ENCODE results near the gene TMEM59L. TPM values are rescaled to one million over a fixed set of nuclear protein-coding genes. Genes with fewer than 3 reads are reported as not detected.

The TMEM59L gene
- total and polyA plus RNA-seq, 2 of the 13 experiments (the other 11 are each of a cell fraction or from before 2014, with no cell fraction given) = 0.97 to 5.5 TPM

DNA sequence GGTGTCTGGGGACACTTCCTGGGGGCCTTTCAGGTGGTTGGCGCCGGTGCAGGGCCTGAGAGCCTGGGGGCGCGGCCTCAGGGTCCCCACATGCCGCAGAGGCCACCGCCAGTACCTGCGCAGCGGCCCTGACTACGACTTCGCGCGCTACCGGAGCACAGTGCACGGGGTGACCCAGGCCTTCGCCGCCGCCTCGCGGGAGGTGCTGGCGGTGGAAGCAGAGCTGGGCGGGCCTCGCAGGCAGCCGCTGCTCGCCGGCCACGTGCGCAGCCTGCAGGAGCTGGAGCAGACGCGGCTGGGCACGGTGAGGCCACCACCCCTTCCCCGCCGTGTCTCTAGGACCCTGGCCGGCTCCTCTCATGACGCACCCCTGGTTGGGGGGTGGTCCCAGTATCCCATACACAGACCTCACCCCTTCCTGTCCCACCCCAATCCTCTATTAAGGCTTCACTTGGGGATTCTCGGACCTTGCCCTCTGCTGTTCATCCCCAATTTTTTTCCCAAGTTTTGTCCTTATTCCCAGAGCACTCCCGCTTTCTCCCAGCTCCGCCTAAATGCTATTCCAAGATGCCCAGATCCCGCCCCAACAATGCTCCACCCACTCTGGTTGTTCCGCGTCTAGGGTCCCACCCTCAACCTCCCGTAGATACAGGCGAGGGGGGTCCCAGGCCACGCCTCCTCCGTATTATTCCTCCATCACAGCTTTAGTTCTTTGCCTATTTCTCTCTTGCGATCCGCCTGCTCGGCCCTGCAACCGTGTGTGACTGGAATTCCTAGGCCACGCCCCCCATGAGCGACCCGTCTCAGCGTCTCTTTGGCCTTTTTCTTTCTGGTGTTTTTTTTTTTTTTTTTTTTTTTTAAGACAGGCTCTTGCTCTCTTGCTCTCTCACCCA is 23.0 kb upstream of the TMEM59L start (continued):
- TF ChIP-seq, protein P1, sequence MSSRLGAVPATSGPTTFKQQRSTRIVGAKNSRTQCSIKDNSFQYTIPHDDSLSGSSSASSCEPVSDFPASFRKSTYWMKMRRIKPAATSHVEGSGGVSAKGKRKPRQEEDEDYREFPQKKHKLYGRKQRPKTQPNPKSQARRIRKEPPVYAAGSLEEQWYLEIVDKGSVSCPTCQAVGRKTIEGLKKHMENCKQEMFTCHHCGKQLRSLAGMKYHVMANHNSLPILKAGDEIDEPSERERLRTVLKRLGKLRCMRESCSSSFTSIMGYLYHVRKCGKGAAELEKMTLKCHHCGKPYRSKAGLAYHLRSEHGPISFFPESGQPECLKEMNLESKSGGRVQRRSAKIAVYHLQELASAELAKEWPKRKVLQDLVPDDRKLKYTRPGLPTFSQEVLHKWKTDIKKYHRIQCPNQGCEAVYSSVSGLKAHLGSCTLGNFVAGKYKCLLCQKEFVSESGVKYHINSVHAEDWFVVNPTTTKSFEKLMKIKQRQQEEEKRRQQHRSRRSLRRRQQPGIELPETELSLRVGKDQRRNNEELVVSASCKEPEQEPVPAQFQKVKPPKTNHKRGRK (CRISPR knock-in tag; IDR thresholded peaks at IDR 0.05) = no peak; the same call in 1 of the 2 replicates
- TF ChIP-seq, protein P2, sequence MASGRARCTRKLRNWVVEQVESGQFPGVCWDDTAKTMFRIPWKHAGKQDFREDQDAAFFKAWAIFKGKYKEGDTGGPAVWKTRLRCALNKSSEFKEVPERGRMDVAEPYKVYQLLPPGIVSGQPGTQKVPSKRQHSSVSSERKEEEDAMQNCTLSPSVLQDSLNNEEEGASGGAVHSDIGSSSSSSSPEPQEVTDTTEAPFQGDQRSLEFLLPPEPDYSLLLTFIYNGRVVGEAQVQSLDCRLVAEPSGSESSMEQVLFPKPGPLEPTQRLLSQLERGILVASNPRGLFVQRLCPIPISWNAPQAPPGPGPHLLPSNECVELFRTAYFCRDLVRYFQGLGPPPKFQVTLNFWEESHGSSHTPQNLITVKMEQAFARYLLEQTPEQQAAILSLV (CRISPR knock-in tag; IDR thresholded peaks at IDR 0.05; ENCODE audit: borderline replicate concordance) = peak; percentile 93; the same call in 1 of the 2 replicates
- TF ChIP-seq KDM5A (IDR thresholded peaks at IDR 0.05; ENCODE audit: borderline replicate concordance, low read length) (no peak), ZNF83 (CRISPR knock-in tag; IDR thresholded peaks at IDR 0.05; ENCODE audit: borderline replicate concordance) (peak; percentile 54; the same call in 1 of the 2 replicates), ZNF720 (CRISPR knock-in tag; IDR thresholded peaks at IDR 0.05) (no peak), ZNF460 (CRISPR knock-in tag; IDR thresholded peaks at IDR 0.05; ENCODE audit: borderline replicate concordance) (no peak), STAG1 (CRISPR knock-in tag; IDR thresholded peaks at IDR 0.05) (no peak; the same call in 1 of the 2 replicates), ZNF605 (CRISPR knock-in tag; IDR thresholded peaks at IDR 0.05) (peak; percentile 92), ZNF446 (CRISPR knock-in tag; IDR thresholded peaks at IDR 0.05) (peak; percentile 98; the same call in 1 of the 2 replicates), ZNF331 (CRISPR knock-in tag; IDR thresholded peaks at IDR 0.05) (peak; percentile 87), DPF2 (CRISPR knock-in tag; IDR thresholded peaks at IDR 0.05; ENCODE audit: borderline replicate concordance, low read depth) (no peak; the same call in 1 of the 2 replicates), TBL1XR1 (IDR thresholded peaks at IDR 0.05; ENCODE audit: borderline replicate concordance, low read length, partially characterized antibody) (no peak), EP300 (IDR thresholded peaks at IDR 0.05; ENCODE audit: low read depth in 2 of 2, low read length in 2 of 2) (no peak), EP300 (CRISPR knock-in tag; IDR thresholded peaks at IDR 0.05; ENCODE audit: borderline replicate concordance) (no peak), MTF2 (CRISPR knock-in tag; IDR thresholded peaks at IDR 0.05; ENCODE audit: borderline replicate concordance) (no peak)
- TF ChIP-seq, protein P3, sequence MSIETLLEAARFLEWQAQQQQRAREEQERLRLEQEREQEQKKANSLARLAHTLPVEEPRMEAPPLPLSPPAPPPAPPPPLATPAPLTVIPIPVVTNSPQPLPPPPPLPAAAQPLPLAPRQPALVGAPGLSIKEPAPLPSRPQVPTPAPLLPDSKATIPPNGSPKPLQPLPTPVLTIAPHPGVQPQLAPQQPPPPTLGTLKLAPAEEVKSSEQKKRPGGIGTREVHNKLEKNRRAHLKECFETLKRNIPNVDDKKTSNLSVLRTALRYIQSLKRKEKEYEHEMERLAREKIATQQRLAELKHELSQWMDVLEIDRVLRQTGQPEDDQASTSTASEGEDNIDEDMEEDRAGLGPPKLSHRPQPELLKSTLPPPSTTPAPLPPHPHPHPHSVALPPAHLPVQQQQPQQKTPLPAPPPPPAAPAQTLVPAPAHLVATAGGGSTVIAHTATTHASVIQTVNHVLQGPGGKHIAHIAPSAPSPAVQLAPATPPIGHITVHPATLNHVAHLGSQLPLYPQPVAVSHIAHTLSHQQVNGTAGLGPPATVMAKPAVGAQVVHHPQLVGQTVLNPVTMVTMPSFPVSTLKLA (IDR thresholded peaks at IDR 0.05) = peak; percentile 46; the same call in 1 of the 2 replicates
- TF ChIP-seq, protein P4, sequence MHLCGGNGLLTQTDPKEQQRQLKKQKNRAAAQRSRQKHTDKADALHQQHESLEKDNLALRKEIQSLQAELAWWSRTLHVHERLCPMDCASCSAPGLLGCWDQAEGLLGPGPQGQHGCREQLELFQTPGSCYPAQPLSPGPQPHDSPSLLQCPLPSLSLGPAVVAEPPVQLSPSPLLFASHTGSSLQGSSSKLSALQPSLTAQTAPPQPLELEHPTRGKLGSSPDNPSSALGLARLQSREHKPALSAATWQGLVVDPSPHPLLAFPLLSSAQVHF (CRISPR knock-in tag; IDR thresholded peaks at IDR 0.05) = no peak
- TF ChIP-seq, protein P5, sequence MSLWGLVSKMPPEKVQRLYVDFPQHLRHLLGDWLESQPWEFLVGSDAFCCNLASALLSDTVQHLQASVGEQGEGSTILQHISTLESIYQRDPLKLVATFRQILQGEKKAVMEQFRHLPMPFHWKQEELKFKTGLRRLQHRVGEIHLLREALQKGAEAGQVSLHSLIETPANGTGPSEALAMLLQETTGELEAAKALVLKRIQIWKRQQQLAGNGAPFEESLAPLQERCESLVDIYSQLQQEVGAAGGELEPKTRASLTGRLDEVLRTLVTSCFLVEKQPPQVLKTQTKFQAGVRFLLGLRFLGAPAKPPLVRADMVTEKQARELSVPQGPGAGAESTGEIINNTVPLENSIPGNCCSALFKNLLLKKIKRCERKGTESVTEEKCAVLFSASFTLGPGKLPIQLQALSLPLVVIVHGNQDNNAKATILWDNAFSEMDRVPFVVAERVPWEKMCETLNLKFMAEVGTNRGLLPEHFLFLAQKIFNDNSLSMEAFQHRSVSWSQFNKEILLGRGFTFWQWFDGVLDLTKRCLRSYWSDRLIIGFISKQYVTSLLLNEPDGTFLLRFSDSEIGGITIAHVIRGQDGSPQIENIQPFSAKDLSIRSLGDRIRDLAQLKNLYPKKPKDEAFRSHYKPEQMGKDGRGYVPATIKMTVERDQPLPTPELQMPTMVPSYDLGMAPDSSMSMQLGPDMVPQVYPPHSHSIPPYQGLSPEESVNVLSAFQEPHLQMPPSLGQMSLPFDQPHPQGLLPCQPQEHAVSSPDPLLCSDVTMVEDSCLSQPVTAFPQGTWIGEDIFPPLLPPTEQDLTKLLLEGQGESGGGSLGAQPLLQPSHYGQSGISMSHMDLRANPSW (CRISPR knock-in tag; IDR thresholded peaks at IDR 0.05; ENCODE audit: borderline replicate concordance) = no peak
- TF ChIP-seq, protein P6, sequence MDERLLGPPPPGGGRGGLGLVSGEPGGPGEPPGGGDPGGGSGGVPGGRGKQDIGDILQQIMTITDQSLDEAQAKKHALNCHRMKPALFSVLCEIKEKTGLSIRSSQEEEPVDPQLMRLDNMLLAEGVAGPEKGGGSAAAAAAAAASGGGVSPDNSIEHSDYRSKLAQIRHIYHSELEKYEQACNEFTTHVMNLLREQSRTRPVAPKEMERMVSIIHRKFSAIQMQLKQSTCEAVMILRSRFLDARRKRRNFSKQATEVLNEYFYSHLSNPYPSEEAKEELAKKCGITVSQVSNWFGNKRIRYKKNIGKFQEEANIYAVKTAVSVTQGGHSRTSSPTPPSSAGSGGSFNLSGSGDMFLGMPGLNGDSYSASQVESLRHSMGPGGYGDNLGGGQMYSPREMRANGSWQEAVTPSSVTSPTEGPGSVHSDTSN (CRISPR knock-in tag; IDR thresholded peaks at IDR 0.05) = no peak
